Loucy (cell line): ENCODE results near the gene STPG2.

ENCODE experiments used
- EZH2phosphoT487 ChIP-seq: fragments of 200-600 bp; IDR thresholded peaks from 2 replicates; pipeline ENCODE4 v1.6.1; 2018; ENCODE audit warnings: antibody characterized with exemption, mild to moderate bottlenecking, moderate library complexity, borderline replicate concordance
- TF ChIP-seq, protein P1 (sequence below): fragments of 200-600 bp; sonication (generic); conservative IDR thresholded peaks from 2 replicates; pipeline ENCODE4 v1.5.1; 2014; ENCODE audit warnings: mild to moderate bottlenecking, antibody characterized with exemption, low read length

DNA sequence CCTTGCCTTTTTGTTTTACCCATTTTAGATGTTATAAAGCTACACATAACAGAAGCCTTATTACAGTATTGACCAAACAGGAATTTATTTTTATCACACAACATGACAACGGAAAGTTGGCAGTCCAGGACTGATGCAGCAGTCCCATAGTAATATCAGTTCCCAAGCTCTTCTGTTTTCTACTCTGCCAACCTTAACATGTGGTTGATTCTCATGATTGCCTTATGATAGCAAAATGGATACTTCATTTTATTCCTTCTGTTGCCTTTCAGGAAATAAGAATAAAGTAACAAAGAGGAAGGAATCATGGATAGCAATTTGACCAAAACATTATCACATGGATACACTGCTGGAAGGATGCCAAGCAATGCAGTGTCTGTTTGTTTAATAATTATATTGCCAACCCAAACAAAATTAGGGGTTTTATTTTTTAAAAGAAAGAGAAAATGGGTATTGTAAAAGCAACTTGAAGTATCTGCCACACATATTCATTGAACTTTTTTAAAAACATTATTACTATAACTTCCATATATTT, 275.7 kb downstream of the STPG2 start:
- TF ChIP-seq, protein P1, sequence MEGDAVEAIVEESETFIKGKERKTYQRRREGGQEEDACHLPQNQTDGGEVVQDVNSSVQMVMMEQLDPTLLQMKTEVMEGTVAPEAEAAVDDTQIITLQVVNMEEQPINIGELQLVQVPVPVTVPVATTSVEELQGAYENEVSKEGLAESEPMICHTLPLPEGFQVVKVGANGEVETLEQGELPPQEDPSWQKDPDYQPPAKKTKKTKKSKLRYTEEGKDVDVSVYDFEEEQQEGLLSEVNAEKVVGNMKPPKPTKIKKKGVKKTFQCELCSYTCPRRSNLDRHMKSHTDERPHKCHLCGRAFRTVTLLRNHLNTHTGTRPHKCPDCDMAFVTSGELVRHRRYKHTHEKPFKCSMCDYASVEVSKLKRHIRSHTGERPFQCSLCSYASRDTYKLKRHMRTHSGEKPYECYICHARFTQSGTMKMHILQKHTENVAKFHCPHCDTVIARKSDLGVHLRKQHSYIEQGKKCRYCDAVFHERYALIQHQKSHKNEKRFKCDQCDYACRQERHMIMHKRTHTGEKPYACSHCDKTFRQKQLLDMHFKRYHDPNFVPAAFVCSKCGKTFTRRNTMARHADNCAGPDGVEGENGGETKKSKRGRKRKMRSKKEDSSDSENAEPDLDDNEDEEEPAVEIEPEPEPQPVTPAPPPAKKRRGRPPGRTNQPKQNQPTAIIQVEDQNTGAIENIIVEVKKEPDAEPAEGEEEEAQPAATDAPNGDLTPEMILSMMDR, result no peak
- TF ChIP-seq EZH2phosphoT487, result no peak
